T-helper 2 cell treated with Interferon-gamma antibody and Interleukin-4, amounts not matched to agents 100 ng/mL and 5 ng/mL, for 36 hours (primary cell): ENCODE measurements around the gene OR10K2. TPM values are rescaled to one million over a fixed set of nuclear protein-coding genes. Genes with fewer than 3 reads are reported as not detected.
"Not testable (repeated sequence)": the region's sequence is repeated elsewhere in the genome, so short reads cannot be mapped to it uniquely, and the experiment has no call there.

ENCODE experiments used
- intact Hi-C: fragments of 100-400 bp; cut with micrococcal nuclease; formaldehyde crosslinking; loops from one replicate; pipeline ENCODE4 v1.15.1; 2023
- total RNA-seq: library from RNA; stranded (reverse); gene quantifications from 2 replicates; pipeline ENCODE4 v1.2.3, GENCODE V29; 2022

The OR10K2 gene, protein sequence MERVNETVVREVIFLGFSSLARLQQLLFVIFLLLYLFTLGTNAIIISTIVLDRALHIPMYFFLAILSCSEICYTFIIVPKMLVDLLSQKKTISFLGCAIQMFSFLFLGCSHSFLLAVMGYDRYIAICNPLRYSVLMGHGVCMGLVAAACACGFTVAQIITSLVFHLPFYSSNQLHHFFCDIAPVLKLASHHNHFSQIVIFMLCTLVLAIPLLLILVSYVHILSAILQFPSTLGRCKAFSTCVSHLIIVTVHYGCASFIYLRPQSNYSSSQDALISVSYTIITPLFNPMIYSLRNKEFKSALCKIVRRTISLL
- total RNA-seq, result not detected in 2 replicates

DNA sequence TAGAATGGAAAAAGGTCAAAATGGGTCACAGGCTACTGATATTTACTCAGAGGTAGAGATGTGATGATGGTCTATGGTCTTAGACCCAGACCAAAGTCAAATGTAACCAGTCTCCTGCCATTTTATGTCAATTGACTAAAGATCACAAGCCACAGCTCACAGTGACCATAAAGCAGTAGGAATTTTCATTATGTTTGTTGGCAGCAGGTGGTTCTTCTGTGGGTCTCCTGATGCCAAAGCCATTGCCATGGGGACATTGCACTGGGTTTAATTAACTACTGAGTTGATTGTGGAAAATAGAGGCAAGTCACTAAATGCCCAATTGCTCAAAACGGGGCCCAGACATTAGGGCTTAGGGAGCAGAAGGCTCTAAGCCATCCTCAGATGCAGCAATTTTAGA, at the start of gene OR10K2:
OR10K2 (minus strand) TSS at position 101 of the 400 bp plus-strand sequence. CDS start 5,371 bp downstream, outside the sequence.
- intact Hi-C loops, result no loop called here

DNA sequence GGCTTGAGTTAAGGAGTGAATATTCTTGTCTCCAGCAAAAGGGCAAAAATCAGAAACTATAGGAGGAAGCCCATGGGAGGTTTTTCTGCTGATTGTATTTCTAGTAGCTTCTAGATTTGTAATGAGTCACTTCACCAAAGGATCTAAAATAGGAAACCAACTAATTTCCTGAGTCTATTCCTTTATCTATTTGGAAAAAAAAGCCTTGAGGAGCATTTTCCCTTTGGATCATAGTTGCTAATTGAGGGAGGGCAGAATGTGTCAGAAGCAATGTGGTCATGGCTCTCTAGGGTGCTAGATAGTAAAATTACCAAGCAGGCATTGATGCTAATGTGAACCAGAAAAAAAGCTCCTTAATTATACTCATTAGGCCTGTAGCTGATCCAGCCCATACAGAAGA, 45.9 kb upstream of the OR10K2 start, which contains the start of gene OR10R2:
OR10R2 (plus strand) TSS at position 301 of the 400 bp plus-strand sequence. CDS start 106 bp downstream, outside the sequence.
- intact Hi-C loops, result no loop called here

DNA sequence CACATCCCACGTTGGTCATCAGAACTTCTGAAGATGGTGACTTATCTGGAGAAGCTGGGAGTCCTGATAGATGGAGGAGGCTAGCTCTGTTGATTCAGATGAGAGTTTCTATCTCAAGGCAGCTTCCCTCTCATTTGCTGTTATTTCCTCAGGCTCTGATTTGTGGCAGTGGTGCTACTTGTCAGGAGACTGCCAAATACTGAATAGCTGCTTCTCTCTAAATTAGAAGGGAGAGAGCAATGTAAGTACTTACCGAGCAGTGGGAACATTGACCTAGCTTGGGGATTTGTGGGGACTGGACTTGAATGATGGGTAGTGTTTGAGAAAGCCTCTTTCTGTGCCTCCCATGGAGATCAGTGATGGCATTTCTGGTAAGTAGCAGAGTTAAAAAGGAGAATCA, 35.5 kb upstream of the OR10K2 start, which contains the start of gene OR10K1:
OR10K1 (plus strand) TSS at position 301 of the 400 bp plus-strand sequence. CDS start 3,728 bp downstream, outside the sequence.
- intact Hi-C loops, result no loop called here

DNA sequence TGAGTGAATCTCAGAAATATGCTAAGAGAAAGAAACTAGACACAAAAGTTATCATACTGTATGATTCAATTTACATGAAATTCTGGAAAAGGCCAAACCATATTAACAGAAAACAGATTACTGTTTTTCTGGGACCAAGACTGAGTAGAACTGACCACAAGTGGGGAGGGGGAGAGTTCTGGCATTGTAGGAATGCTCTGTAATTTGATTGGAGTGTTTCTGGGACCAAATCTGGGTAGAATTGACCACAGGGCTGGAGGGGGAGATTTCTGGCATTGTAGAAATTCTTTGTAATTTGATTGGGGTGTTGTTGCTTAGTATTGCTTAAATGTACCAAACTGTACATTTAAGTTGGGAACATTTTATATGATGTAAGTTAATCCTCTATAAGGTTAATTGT, 32.2 kb upstream of the OR10K2 start:
- intact Hi-C loops, result no loop called here

DNA sequence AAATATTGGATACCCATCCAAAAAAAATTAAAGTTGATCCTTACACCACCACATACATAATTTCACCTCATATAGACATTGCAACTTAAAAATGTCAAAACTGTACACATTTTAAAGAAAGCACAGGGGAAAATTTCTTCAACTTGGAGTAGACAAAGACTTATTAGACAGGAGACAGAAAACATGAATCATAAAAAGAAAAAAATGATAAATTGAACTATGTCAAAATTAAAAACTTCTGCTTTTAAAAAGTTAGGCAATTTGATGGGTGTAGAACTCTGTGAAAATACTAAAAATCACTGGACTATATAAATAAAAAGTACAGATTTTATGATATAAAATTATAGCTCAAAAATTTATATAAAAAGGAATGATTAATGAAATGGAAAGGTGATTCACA, 31.2 kb upstream of the OR10K2 start:
- intact Hi-C loops, result no loop called here

DNA sequence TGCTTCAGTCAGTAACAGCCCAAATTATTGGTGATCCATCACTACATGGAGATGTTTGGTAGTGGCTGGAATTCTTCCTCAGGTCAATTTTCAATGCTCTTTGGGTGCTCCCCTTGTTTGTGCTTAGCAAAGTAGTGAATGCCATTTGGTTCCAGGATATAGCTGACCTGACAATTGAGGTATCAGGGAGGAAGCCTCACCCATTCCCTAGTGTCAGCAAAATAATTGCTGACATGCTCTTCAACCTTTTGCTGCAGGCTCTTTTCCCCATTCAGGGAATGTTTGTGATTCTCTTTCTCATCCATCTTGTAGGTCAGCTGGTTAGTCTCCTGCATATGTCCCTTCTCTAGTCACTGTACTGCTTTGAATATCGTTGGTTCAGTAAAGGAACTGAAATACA, 28.5 kb upstream of the OR10K2 start:
- intact Hi-C loops, result no loop called here

DNA sequence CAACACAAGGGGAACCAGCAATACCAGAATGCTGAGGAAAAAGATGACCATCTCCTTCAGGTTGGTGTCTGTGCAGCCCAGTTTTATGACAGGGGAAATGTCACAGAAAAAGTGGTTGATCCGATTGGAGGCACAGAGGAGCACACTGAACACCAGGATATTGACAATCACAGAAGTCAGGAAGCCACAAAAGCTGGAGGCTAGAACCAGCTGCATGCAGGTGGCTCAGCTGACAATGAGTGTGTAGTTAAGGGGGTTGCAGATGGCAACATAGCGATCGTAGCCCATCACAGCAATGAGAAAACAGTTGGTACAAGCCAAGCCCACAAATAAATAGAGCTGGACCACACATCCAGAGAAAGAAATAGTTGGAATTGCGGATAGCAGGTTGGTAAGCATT, 19.3 kb upstream of the OR10K2 start:
- intact Hi-C loops, result no loop called here

DNA sequence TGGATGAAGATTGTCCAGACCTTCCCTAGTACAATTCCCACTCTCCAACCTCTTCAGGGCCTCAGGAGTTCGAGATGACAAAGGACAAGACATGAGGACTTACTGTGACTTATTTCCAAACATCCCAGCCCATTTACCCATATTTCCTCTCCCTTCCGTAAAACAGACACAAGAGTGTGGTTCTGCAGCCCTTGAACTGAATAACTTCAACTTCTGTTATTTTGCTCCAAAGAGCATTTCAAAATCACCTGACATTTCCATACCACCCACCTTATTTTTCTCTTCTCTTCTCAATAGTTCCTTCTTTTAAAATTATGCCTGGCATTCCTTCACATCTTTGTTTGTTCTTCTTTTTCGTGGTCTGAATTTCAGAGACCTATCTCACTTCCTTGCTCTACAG, 8.7 kb upstream of the OR10K2 start:
- intact Hi-C loops, result no loop called here

DNA sequence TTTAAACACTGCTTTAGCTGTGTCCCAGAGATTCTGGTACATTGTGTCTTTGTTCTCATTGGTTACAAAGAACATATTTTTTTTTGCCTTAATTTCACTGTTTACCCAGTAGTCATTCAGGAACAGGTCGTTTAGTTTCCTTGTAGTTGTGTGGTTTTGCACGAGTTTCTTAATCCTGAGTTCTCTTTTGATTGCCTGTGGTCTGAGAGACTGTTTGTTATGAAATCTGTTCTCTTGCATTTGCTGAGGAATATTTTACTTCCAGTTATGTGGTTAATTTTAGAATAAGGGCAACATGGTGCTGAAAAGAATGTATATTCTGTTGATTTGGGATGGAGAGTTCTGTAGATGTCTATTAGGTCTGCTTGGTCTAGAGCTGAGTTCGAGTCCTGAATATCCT, 4.1 kb upstream of the OR10K2 start:
- intact Hi-C loops, result not testable (repeated sequence)

DNA sequence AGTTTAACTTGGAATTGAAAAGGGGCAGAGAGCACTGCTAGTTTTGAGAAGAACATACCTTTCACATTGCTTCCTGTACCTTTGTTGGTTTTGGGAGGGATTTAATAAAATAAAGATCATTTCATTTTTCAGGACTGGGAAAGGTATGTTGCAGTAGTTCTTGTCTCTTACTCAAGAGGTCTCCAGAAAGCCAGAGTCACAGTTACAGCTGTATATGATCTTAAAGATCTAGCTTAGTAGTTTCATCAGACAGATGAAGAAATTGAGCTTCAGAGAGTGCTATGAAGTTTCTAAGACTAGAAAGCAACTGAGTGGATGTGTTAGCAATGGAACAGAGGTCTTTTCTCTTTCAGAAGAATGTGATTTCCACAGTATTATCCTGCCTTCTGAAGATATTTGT, 1.0 kb downstream of the OR10K2 start:
- intact Hi-C loops, result no loop called here

DNA sequence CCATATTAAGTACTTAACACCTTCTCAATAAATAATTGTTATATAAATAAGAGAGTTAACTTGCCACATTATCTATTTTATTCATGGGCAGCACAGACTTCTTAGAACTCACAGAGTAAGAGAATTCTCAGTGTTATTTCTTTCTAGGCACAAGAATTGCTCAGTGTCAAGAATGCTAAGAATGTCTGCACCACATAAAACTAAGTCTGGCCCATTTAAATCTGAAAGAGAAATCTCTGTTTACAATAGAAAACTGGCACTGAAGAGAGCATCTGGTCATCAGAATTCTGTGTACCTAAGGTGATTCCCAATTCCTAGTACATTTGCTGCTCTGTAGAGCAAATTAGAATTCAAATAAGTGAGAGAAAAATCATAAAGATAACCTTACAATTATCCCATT, 3.8 kb downstream of the OR10K2 start:
- intact Hi-C loops, result no loop called here

DNA sequence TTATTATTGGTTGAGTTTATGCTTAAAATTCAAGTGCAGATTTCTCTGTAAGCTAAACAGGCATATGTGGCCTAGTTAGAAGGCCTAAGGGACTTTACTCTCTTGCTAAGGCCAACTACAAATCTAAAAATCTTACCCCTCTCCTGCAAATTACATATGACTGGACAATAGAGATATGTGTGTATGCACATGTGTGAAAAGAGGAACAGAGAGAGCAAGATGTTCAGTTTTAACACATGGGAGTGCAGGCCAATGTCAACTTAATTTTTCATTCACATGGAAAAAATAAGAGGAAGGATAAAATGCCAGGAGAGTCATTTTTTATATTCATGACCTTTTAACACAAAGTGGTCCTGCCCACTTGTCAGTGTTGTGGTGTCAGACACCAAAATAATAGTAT, 8.5 kb downstream of the OR10K2 start:
- intact Hi-C loops, result no loop called here

DNA sequence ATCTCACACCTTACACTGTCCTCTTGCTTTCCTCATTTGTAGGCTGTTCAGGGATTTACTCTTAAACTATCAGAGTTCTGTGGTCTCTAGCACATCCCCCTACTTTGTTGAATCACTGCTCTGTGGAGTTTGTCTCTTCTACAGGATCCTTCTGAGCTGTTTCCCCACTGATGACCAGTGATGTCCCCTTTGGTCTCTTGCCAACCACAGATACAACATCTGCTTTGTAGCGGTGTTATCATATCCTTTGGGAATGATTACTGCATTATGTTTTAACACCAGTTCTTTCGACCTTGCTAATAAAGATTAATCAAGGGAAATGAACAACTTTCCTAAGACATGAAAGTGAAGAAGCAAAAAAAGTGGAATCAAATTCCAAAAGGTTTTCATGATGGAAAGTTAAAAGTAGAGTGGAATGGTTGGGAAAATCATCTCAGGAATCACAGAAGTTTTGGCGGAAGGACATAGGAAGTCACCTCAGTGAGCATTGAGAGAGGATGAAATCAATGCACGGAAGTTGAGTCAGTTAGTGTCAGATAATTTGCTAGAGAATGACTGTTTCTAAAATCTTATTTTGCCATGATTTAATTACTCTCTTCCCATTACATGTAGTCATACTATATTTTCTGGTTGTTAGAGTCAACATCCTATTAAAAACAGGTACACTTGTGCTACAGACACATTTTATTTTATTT, 11.2 kb downstream of the OR10K2 start:
- intact Hi-C loops, result no loop called here

DNA sequence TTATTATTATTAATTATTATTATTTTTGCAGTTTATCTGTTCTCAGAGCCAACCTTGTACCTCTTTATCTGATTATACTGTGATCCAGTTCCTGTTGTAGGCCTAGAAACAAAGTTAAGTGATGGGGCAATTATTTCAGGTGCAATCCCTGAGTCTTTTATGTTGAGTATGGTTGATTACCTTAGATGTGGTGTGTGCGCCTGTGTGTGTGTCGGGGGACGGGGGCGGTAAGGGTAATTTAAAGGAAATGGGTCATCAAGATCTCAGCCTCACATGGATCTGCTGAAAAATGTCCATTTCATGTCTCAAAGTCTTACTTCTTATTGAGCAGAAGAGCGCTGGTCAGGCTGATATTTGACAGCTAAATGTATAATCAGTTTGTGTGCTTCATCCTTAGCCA, 18.9 kb downstream of the OR10K2 start:
- intact Hi-C loops, result no loop called here

DNA sequence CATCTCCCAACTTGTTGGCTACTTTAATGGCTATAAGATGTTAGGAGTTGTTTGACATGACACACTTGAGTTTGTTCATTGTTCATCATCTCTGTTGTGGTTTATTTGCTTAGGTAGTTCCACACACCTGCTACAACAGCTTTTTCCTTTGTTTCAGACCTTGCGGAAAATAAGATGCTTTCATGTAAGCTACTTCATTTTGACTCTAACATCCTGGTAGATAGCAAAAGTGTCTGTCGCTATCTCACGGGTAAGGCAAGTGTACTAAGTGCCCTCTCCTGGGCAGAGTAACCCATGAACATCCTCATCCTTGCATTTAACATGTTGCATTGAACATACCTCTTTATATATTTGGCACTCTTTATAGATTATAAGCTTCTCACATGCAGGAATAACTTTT, 25.2 kb downstream of the OR10K2 start:
- intact Hi-C loops, result no loop called here

DNA sequence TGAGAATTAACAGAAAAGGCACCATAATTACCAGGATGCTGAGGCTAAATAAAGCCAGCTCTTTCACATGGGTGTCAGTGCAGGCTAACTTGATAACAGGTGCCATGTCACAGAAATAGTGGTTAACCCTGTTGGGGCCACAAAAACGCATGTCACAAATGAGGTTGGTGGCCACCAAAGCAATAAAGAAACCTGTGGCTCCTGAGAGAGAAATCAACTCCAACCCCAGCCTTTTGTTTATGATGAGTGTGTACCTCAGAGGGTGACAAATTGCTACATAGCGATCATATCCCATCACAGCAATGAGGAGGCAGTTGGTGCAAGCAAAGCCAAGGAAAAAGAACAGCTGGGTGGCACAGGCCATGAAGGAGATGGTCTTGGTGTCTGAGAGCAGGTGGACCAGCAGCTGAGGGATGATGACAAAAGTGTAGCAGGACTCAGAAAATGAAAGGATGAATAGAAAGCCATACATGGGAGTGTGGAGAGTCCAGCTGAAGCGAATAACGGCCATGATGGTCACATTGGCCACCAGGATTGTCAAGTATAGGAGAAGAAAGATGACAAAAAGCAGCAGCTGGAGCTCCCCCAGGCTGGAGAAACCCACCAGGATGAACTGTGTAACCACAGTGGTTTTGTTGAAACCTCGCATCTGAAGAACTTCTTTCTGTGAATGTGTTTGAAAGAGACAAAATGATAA, 27.1 kb downstream of the OR10K2 start, which contains the start of gene OR10T2:
OR10T2 (minus strand) TSS at position 649 of the 697 bp plus-strand sequence; CDS start at position 649, 0 bp downstream.
- intact Hi-C loops, result no loop called here

DNA sequence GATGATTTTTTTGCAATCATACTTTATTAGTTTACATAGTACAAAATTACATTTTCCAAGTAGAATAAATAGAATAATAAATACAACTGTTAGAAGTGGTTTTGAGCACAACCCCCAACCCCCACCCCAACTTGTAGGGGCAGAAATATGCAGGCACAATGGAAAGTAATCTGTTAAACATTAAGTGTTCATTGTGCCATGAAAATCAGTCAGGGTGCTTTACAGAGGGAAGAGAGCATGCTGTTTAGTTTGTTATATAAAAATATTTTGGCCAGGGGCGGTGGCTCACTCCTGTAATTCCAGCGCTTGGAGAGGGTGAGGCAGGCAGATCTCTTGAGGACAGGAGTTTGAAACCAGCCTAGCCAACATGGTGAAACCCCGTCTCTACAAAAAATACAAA, 29.4 kb downstream of the OR10K2 start:
- intact Hi-C loops, result no loop called here

DNA sequence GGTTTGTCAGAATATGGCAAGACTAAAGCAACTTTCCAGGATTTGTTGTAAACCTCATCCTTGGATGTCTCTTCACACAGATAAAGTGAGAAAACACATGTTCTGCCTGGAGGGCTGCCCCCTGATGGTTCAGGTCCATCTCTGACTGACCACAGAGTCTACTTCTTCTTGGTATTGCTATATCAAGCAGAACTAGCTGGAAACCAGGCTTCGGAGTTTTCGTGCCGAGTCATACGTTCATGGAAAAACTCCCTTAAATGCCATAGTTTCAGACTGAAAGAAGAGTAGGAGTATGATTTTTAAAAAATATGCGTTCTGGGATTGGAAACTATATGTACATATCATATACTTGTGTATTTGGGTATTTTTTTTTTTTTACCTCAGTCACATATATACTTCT, 32.6 kb downstream of the OR10K2 start:
- intact Hi-C loops, result no loop called here

DNA sequence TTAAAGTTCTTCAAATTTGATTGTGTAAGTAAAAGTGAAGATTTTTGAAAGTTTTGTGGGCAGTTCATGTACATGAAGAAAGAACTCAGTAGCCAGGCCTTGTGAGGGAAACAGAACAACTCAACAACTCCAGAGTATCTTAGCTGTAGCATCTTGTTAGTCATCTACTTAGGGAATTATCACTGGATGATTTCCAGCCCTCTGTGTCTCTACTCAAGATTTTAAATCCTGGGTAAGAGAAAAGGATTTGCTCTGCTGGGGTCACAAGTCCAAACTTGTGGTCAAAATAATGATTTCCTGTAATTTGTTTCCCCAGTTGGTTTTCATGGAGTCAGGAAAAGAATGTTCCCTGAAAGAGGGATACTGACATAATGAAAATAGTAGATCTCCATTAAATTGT, 34.9 kb downstream of the OR10K2 start:
- intact Hi-C loops, result no loop called here

DNA sequence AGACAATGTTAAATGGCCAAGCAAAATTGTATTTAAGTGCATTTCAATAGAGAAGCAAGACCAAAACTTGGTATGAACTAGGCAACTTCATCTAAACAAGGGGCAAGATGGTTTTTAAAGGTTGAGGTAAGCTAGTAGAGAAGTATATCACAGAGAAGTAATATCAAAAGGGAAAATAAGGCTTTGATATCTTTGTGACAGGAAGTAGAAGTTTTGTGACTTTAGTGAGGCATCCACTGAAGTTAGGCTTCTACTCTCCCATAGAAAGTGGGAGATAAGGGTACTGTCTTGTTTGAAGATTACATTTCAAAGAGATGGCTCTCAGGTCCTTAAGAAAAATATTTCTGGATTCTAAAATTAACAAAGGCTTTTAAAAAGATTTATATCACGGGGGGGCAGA, 35.7 kb downstream of the OR10K2 start:
- intact Hi-C loops, result no loop called here

DNA sequence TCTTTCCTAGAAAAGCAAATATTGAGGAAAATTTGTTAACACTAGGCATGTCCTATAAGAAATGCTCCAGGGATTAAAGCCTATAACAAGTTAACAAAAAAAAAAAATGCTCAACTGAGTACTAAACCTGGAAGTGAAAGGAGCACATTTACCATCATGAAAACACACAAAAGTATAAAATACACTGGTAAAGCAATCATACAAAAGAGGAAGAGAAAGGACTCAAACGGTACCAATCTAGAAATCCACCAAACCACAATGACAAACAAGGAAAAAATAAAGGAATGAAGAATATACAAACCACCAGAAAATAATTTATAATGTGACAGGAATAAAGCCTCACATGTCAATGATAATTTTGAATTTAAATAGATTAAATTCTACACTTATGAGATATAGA, 51.2 kb downstream of the OR10K2 start:
- intact Hi-C loops, result no loop called here

DNA sequence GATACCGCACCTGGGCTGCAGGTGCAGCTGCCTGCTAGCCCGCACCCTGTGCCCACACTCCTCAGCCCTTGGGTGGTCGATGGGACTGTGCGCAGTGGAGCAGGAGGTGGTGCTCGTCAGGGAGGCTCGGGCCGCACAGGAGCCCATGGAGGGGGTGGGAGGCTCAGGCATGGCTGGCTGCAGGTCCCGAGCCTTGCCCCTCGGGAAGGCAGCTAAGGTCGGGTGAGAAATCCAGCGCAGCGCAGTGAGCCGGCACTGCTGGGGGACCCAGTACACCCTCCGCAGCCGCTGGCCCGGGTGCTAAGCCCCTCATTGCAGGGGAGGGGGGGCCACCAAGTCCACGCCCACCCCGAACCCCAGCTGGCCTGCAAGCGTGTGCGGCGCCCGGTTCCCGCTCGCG, 51.9 kb downstream of the OR10K2 start:
- intact Hi-C loops, result not testable (repeated sequence)
